IPS DF 6.9 (cell line): ENCODE measurements around the gene RBM4B.

Source experiments
- DNase-seq: peaks from one replicate; pipeline ENCODE4 v3.0.0-alpha.2; 2013; ENCODE audit warnings: low read depth, low spot score
- H3K27ac ChIP-seq: one replicate; pipeline ENCODE4 v1.5.1; 2013; ENCODE audit warnings: low read length, control low read depth
- H3K27me3 ChIP-seq: 2 replicates; pipeline ENCODE4 v1.6.1; 2013; ENCODE audit warnings: mild to moderate bottlenecking, low read length; ENCODE audit not compliant: control insufficient read depth, insufficient read depth
- H3K36me3 ChIP-seq: 2 replicates; pipeline ENCODE4 v1.6.1; 2013; ENCODE audit warnings: low read length; ENCODE audit not compliant: control insufficient read depth, insufficient read depth
- H3K4me1 ChIP-seq: 2 replicates; pipeline ENCODE4 v1.6.1; 2013; ENCODE audit warnings: low read length; ENCODE audit not compliant: control insufficient read depth, insufficient read depth
- H3K4me3 ChIP-seq: 2 replicates; pipeline ENCODE4 v1.5.1; 2013; ENCODE audit warnings: mild to moderate bottlenecking, low read length
- H3K9me3 ChIP-seq: 2 replicates; pipeline ENCODE4 v1.6.1; 2013; ENCODE audit warnings: low read length, inconsistent platforms; ENCODE audit not compliant: control insufficient read depth, insufficient read depth
- WGBS: extraction: QIAGEN DNeasy Blood & Tissue Kit; methylation state at CpG from one replicate; pipeline ENCODE4 v1.1.7; 2013; ENCODE audit warnings: mixed read lengths, missing lambda C conversion rate; ENCODE audit not compliant: insufficient read length, insufficient coverage; 5-methylcytosine and 5-hydroxymethylcytosine counted together

Gene RBM4B

GRCh38 chr11:66686100-66686785 is 8.6 kb upstream of the RBM4B start:
- Histone ChIP-seq H3K27ac (no peak overlapping the region), H3K9me3 (no peaks in the 10 kb centered on the region), H3K36me3 (peaks cover 28% of the 10 kb centered on the region), H3K27me3 (no peaks in the 10 kb centered on the region), H3K4me1 (no peaks in the 10 kb centered on the region), H3K4me3 (no peak overlapping the region)
- WGBS: no CpG with 5 or more reads among the region's 15 CpGs
- DNase-seq: no peak

GRCh38 chr11:66685276-66686099 is 7.8 kb upstream of the RBM4B start:
- Histone ChIP-seq H3K36me3 (peaks cover 26% of the 10 kb centered on the region), H3K27ac (no peak overlapping the region), H3K4me3 (no peak overlapping the region), H3K9me3 (no peaks in the 10 kb centered on the region), H3K4me1 (no peaks in the 10 kb centered on the region), H3K27me3 (no peaks in the 10 kb centered on the region)
- no CpG with 5 or more reads among the region's 27 CpGs for WGBS
- DNase-seq: no peak

DNA sequence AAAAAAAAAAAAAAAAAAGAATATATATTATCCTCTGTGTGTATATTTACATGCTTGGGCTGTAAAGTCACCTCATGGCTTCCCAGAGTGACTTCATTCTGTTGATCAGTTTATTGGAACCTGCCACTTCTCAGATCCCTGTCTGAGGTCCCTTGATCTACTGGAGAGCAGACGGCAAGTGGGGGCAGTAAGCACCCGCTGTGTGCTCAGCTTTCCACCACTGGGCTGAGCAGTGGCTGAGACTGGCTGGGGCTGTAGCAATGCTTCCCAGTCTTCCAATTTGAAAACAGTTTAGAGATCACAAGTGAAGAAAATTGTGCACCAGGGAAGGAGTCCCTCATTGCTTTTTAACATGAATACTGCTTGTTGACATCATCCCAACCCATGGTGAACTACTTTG is 6.9 kb upstream of the RBM4B start:
- Histone ChIP-seq H3K36me3 (peaks cover 20% of the 10 kb centered on the region; the same call in 1 of the 2 replicates), H3K27ac (no peak overlapping the region), H3K27me3 (no peaks in the 10 kb centered on the region), H3K4me1 (no peaks in the 10 kb centered on the region), H3K4me3 (no peak overlapping the region), H3K9me3 (no peaks in the 10 kb centered on the region)
- no CpG with 5 or more reads among the region's 2 CpGs for WGBS
- DNase-seq: no peak

DNA sequence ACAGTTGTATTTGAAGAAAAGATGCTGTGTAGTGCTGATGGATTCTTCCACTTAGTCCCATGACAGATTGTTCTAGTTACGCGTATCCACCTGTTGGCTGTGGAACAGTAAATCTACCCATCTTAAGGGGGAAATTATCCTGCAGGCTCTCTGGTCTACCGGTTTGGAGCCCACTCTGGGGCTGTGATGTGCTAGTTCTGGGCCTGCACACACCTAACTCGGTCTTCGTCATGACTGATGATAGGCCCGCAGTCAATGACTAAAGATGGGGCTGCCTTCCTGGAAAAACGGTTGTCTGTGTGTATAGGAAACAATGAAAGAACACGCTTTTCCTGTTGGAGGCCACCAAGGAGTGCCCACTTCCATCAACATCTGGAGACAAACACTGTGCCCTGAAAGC is 6.2 kb upstream of the RBM4B start:
- Histone ChIP-seq H3K27me3 (no peaks in the 10 kb centered on the region), H3K27ac (no peak overlapping the region), H3K4me1 (no peaks in the 10 kb centered on the region), H3K36me3 (peaks cover 19% of the 10 kb centered on the region; the same call in 1 of the 2 replicates), H3K4me3 (no peak overlapping the region), H3K9me3 (no peaks in the 10 kb centered on the region)
- no peak for DNase-seq
- WGBS: no CpG with 5 or more reads among the region's 8 CpGs

- peaks cover 5% of the 10 kb centered on the region; the same call in 1 of the 2 replicates for H3K4me1 ChIP-seq
- H3K27ac ChIP-seq: no peak overlapping the region
- no peak for DNase-seq
- no peaks in the 10 kb centered on the region for H3K27me3 ChIP-seq
- H3K9me3 ChIP-seq: no peaks in the 10 kb centered on the region
- H3K4me3 ChIP-seq: no peak overlapping the region
- no CpG with 5 or more reads among the region's 7 CpGs for WGBS
- H3K36me3 ChIP-seq: 0 out of 2 replicates have a peak, but pooled peaks cover 3% of the 10 kb centered on the region
These were observed 3.4 kb upstream of the RBM4B start for GRCh38 chr11:66680966-66681645.

DNA sequence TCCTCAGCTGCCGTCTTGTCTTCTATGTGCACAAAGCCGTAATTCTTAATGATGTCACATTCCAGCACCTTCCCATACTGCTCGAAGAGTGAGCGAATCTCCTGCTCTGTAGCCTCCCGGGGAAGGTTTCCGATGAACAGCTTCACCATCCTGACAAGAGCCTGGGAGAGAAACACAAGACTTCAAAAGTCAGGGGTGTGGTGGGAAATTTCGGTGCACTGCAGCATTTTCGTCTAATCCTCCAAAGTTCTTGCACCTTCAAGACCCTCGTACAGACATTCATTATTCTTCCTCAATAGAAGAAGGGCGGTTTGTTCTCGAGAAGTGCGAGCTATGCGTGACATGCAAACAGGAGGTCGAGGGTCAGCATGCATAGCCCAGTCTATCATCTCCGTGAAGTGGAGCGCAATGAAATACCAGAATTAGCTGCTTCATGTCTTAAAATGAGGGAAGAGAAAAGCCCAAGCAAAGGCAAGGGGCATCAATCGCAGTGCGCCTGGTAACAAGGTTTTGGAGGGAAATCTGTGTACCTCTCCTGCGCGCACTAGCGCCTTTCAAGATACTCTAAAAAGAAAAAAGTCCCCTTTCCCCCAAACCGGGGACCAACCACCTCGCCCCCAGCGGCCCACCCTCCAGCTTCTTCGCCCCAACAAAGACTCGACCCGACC is 622 bp downstream of the RBM4B start:
- no CpG with 5 or more reads among the region's 27 CpGs for WGBS
- DNase-seq: no peak
- Histone ChIP-seq H3K9me3 (no peaks in the 10 kb centered on the region), H3K4me1 (peaks cover 5% of the 10 kb centered on the region; the same call in 1 of the 2 replicates), H3K4me3 (peak overlapping the region; percentile 57), H3K27ac (no peak overlapping the region), H3K27me3 (no peaks in the 10 kb centered on the region), H3K36me3 (no peaks in the 10 kb centered on the region)

DNA sequence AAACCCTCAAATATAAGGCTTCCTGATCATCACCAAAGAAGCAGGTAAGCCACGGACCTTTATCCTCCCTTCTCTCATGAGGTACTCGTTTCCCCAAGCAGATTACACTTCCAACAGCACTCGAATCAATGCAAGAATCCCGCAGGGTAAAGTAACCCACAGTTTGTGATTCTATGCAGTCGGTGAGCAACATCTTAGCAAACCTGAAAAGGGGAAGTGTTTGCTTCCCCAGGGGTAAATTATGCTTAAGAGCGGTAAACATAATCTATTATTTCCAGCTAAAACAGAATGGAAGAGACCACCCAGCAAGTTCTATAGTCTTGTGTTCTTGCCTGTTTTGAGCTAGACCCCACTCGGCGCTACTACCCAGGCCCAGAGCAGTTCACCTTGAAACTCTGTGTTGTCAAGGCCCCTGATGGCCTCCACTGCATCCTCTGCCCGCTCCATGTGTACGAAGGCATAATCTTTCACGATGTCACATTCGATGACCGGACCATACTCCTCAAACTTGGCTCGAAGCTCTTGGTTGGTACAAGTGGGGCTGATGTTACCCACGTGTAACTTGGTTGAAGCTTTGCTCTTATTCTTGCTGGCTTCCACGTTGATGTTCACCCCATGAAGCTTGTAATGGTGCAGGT is 1.3 kb downstream of the RBM4B start:
- Histone ChIP-seq H3K4me3 (no peak overlapping the region), H3K36me3 (no peaks in the 10 kb centered on the region), H3K27ac (no peak overlapping the region), H3K9me3 (no peaks in the 10 kb centered on the region), H3K4me1 (peaks cover 5% of the 10 kb centered on the region; the same call in 1 of the 2 replicates), H3K27me3 (no peaks in the 10 kb centered on the region)
- DNase-seq: no peak
- WGBS: no CpG with 5 or more reads among the region's 16 CpGs

DNA sequence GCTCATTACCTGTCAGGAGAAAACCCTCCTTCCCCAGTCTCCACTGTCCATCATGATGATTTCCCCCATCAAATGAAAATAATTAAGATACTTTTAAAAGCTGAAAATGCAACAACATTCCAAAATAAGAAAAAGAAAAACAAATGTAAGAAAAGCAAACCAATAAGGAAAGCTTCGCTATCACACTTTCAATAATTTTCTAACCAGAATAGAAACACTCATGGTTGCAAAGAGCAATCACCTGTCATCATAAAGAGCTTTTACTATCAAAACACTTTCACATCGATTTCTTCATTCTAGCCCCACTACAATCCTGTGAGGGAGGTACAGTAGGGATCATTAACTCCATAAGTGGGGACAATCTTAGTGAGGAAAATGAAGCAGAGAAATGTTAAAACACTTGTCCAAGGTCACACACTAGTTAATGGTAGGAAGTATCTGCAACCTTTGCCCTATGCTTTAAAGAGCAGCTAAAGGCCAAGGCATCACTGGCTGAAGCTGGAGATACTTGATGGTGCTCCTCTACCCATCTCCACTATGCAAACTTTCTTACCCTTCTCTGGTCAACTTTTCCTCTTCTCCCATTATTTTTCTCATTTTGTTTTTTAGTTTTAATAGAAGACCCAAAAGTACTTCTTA is 2.6 kb downstream of the RBM4B start:
- no peak overlapping the region for H3K27ac ChIP-seq
- H3K9me3 ChIP-seq: no peaks in the 10 kb centered on the region
- no peak for DNase-seq
- no CpG with 5 or more reads among the region's 2 CpGs for WGBS
- H3K36me3 ChIP-seq: no peaks in the 10 kb centered on the region; the same call in 1 of the 2 replicates
- H3K4me1 ChIP-seq: peaks cover 5% of the 10 kb centered on the region; the same call in 1 of the 2 replicates
- no peak overlapping the region for H3K4me3 ChIP-seq
- H3K27me3 ChIP-seq: no peaks in the 10 kb centered on the region

DNA sequence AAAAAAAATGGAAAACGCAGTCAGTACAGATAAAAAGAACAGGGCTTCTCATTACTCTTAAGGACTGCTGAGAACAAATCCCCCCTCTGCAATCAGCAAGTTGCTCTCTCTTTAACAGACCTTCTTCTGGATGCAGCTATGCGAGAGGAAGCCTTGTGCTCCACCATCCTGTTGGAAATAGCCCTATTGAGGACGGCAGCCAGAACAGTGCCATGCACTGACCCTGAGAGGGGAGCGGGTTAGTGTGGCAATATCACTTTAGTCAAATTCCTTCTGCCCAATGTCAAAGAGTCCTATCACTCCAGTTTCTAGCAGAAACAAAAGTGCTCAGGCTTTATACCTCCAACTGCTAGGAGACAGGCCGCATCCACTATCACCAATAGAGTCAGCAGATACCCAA is 6.9 kb downstream of the RBM4B start:
- Histone ChIP-seq H3K4me3 (no peak overlapping the region), H3K27me3 (no peaks in the 10 kb centered on the region), H3K4me1 (no peaks in the 10 kb centered on the region), H3K27ac (no peak overlapping the region), H3K36me3 (peaks cover 8% of the 10 kb centered on the region), H3K9me3 (no peaks in the 10 kb centered on the region)
- WGBS: no CpG with 5 or more reads among the region's 5 CpGs
- no peak for DNase-seq
